ENCODE measurements around the gene GPC3.

GRCh38 chrX:133530960-133531359 is 454.4 kb downstream of the GPC3 start:
- TF ChIP-seq POLR2AphosphoS5 (IDR thresholded peaks at IDR 0.05; ENCODE audit: low read depth, low read length) (no peak), YY1 (IDR thresholded peaks at IDR 0.05; ENCODE audit: extremely low read depth, insufficient replicate concordance, low read depth, low read length) (no peak), SRF (IDR thresholded peaks at IDR 0.05; ENCODE audit: low read depth) (no peak), SP1 (IDR thresholded peaks at IDR 0.05; ENCODE audit: low read depth) (no peak), EZH2phosphoT487 (IDR thresholded peaks at IDR 0.05; ENCODE audit: borderline replicate concordance) (no peak), POLR2A (IDR thresholded peaks at IDR 0.05; ENCODE audit: borderline replicate concordance, extremely low read depth, insufficient read depth, insufficient read length) (no peak)
- TF ChIP-seq, protein P1, sequence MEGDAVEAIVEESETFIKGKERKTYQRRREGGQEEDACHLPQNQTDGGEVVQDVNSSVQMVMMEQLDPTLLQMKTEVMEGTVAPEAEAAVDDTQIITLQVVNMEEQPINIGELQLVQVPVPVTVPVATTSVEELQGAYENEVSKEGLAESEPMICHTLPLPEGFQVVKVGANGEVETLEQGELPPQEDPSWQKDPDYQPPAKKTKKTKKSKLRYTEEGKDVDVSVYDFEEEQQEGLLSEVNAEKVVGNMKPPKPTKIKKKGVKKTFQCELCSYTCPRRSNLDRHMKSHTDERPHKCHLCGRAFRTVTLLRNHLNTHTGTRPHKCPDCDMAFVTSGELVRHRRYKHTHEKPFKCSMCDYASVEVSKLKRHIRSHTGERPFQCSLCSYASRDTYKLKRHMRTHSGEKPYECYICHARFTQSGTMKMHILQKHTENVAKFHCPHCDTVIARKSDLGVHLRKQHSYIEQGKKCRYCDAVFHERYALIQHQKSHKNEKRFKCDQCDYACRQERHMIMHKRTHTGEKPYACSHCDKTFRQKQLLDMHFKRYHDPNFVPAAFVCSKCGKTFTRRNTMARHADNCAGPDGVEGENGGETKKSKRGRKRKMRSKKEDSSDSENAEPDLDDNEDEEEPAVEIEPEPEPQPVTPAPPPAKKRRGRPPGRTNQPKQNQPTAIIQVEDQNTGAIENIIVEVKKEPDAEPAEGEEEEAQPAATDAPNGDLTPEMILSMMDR (IDR thresholded peaks at IDR 0.05 in 2 of 3, conservative IDR thresholded peaks at IDR 0.05 in 1 of 3; ENCODE audit: borderline replicate concordance in 1 of 3, insufficient read depth in 1 of 3, low read depth in 2 of 3, low read length in 2 of 3), result no peak
